Duodenal mucosa (tissue), 2 donors: Measurements from ENCODE around the gene HLX.

Source experiments
- H3K27ac ChIP-seq: one replicate; pipeline ENCODE4 v1.7.0; 2013; ENCODE audit warnings: low read depth, low read length
- H3K27me3 ChIP-seq, 2 donors: one replicate each; pipeline ENCODE4 v1.7.0; 2013; ENCODE audit warnings: low read length in 2 of 2, control low read depth in 1 of 2; ENCODE audit not compliant: insufficient read depth in 2 of 2, control insufficient read depth in 1 of 2
- H3K36me3 ChIP-seq, 2 donors: one replicate each; pipeline ENCODE4 v1.7.0; 2013; ENCODE audit warnings: low read length in 2 of 2, control low read depth in 1 of 2; ENCODE audit not compliant: insufficient read depth in 2 of 2, control insufficient read depth in 1 of 2
- H3K4me1 ChIP-seq, 2 donors: one replicate each; pipeline ENCODE4 v1.7.0; 2013; ENCODE audit warnings: low read length in 2 of 2, control low read depth in 1 of 2; ENCODE audit not compliant: insufficient read depth in 2 of 2, control insufficient read depth in 1 of 2
- H3K4me3 ChIP-seq, 2 donors: one replicate each; pipeline ENCODE4 v1.7.0; 2013; ENCODE audit warnings: low read length in 2 of 2, low read depth in 1 of 2
- H3K9ac ChIP-seq, 2 donors: one replicate each; pipeline ENCODE4 v1.7.0; 2013; ENCODE audit warnings: low read length in 2 of 2, low read depth in 1 of 2
- H3K9me3 ChIP-seq, 2 donors: one replicate each; pipeline ENCODE4 v1.7.0; 2013; ENCODE audit warnings: low read length in 2 of 2, control low read depth in 1 of 2; ENCODE audit not compliant: control insufficient read depth in 1 of 2

HLX gene

DNA sequence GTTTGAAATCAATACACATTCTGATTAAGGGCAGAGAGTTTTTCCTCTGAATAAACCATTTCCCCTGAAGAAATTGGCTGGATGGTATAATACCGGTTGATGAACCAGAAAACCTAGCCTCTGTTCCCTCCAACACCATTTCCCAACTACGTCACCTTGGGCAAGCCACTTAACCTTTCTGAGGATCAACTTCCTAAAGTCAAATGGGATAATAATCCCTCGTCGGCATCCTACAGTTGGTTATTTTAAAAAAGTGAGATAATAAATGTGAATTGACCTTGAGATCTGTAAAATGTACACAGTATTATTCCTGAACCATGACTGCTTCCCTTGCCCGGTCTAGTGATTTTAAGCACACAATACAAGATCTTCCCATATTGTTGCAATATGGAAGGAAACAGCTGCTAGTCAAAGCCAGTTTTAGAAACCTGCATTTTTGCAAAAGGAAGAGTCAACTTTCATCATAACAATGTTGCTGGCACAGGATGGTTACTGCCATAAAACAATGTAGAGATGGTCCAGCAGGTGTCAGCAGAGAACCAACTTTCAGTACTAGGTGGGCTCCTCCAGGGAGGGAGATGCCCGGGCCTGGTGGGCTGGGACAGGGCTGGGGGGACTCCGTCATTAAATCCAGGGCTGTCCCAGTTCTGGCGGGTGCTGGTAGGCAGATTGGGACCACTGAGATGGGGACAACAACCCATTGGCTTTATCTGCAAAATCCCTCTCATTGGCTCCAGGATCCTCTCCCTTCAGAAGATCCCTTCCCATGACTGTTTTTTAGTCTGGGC lies 5.2 kb upstream of the HLX start:
- H3K4me1 ChIP-seq: peaks cover 5 to 16% of the 10 kb centered on the region in 2 donors
- H3K9me3 ChIP-seq: no peaks in the 10 kb centered on the region
- no peak overlapping the region for H3K27ac ChIP-seq
- H3K9ac ChIP-seq: no peak overlapping the region
- H3K27me3 ChIP-seq: peaks cover 25 to 37% of the 10 kb centered on the region in 2 donors
- no peaks in the 10 kb centered on the region for H3K36me3 ChIP-seq
- H3K4me3 ChIP-seq: no peak overlapping the region

DNA sequence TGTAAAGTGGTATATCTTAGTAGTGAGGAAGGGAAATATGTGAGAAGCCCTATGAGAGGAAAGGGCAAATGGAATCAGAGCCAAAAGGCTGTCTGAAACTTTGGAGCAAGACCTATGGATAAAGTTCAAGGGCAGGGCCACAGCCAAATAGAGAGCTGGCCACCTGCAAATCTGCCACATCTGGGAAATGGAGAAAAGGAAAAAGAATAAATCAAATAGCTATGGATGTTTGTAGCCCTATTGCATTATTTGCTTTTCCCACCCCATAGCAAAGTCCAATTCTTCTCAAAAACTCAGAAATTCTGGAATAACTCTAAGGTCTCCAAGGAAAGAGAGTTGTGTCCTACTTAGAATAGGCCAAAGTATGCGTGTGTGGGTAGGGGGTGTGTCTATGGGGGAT lies 4.0 kb upstream of the HLX start:
- Histone ChIP-seq H3K36me3 (no peaks in the 10 kb centered on the region), H3K27ac (no peak overlapping the region), H3K27me3 (peaks cover 30 to 44% of the 10 kb centered on the region in 2 donors), H3K9ac (no peak overlapping the region), H3K4me3 (no peak overlapping the region), H3K9me3 (no peaks in the 10 kb centered on the region), H3K4me1 (peaks cover 9 to 17% of the 10 kb centered on the region in 2 donors)

DNA sequence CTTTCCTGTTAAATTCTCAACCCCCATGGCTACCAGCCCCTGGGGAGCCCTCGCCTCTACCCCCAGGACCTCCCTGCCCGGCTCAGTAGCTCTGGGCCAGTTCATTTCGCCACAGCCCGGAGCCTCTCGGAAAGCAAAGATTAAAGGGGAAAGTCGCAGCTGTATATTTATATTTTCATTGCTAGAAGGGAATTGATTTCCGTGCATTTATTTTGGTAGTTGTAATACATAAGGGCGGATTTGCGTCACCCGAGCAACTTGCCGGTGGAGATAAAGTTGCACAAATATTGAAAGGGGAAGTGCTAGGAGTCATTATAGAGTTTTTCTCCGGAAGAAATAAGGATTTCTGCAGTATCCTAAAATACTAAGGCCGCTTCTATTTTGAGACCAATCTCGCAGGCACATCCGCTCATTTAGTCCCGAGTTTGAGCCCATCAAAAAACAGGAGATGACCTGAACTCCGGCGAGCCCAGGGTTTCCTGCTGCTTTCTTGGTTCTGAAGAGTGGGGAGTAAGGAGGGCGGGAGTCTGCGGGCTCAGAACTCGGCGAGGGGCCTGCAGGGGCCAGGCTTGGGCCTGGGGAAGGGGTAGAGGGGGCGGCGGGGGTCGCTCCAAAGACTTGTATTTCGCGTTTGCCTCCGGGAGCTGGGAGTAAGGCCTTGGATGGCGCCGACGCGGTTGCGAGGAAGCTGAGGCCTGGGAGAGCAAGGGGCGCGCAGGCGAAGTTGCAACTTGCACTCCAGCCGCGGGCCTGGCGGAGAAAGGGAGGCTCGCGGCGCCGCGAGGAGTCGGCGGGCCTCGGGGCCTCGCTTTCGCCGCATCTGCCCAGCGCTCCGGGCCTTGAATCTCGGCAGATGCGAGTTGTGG lies 2.5 kb upstream of the HLX start:
- H3K9me3 ChIP-seq: no peaks in the 10 kb centered on the region
- peak overlapping the region; percentile 6 to 36 for H3K4me3 ChIP-seq
- H3K9ac ChIP-seq: peak overlapping the region; percentile 9 to 32
- peaks cover 41 to 56% of the 10 kb centered on the region in 2 donors for H3K27me3 ChIP-seq
- H3K27ac ChIP-seq: peak overlapping the region; percentile 59
- peaks cover 18 to 22% of the 10 kb centered on the region in 2 donors for H3K4me1 ChIP-seq
- no peaks in the 10 kb centered on the region for H3K36me3 ChIP-seq

DNA sequence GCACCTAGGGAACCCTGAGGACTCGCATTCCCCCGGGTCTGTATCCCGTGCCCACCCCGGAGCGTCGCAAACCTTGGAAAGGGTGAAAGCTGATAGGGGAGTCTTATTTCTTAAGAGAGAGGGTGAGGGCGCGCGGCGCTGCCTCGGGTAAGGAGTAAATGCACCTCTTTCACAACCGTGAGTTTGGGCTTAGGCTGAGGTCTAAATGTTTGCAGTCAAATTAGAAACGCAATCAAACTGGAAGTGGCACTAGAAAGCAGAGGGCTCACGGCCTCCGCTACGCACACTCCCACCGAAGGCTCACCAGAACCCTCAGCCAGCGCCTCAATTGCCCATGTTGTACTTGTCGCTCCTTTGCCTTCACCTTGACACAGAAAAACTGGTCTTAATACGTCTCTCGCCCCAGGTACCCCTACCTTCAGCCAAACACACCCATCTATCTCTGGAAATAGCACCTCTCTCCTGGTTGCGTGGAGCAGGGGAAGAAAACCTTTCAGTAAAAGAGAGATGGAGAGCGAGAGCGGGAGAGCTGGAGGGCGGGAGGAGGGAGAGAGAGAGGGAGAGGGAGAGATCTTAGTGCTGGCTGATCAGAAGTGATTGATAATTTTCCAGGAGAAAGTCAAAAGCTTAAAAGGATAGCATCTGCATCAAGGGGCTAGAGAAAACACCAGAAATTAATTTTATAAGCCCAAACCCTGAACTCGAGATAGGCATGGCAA lies 1.7 kb upstream of the HLX start:
- Histone ChIP-seq H3K27me3 (peaks cover 48 to 56% of the 10 kb centered on the region in 2 donors), H3K4me3 (peak overlapping the region; percentile 6 to 36), H3K9me3 (no peaks in the 10 kb centered on the region), H3K36me3 (no peaks in the 10 kb centered on the region), H3K27ac (peak overlapping the region; percentile 59), H3K9ac (peak overlapping the region; percentile 9 to 32), H3K4me1 (peaks cover 18 to 26% of the 10 kb centered on the region in 2 donors)

DNA sequence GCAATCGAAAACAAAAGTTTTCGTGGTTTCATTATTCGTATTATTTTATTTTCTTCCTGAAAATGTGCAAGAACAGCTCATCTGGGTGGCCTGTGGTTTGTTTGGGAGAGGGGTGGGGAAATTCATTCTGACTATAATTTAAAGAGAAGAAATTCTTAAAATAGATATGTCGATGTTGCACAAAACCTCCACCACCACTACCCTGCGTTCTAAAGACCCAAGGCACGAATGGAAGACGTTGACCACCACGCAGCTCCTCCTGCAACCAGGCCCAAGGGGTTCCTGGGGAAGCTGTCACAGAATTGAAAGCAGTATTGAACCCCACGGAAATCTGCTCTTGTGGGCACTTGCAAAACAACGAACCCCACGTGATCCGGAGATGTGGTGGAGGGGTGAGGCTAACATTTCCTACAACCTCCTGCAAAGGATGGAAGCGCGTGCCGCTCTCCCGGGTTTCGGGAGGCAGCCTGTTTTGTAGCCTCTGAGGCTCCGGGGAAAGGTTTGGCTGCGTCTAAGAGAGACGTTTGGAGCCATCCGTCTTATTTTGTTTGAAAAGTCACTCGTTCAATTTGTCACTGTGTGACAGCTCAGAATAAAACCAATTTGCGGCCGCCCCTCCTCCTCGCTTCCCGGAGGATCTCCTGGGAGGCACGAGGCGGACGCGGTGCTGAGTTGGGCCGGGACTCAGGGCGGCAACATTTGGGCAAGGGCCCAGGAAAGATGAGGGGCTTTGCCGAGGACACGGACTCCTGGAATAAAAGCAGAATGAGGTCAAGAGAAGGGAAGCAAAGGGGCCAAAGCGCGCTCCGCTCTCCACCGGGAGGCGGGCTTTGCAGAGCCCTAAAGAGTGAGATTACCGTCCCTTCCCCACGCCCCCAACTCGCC lies 810 bp upstream of the HLX start:
- H3K36me3 ChIP-seq: no peaks in the 10 kb centered on the region
- H3K4me3 ChIP-seq: peak overlapping the region; percentile 74 to 76
- H3K27ac ChIP-seq: peak overlapping the region; percentile 64
- no peaks in the 10 kb centered on the region for H3K9me3 ChIP-seq
- H3K4me1 ChIP-seq: peaks cover 18 to 26% of the 10 kb centered on the region in 2 donors
- H3K27me3 ChIP-seq: peaks cover 44 to 56% of the 10 kb centered on the region in 2 donors
- peak overlapping the region; percentile 20 to 30 for H3K9ac ChIP-seq

DNA sequence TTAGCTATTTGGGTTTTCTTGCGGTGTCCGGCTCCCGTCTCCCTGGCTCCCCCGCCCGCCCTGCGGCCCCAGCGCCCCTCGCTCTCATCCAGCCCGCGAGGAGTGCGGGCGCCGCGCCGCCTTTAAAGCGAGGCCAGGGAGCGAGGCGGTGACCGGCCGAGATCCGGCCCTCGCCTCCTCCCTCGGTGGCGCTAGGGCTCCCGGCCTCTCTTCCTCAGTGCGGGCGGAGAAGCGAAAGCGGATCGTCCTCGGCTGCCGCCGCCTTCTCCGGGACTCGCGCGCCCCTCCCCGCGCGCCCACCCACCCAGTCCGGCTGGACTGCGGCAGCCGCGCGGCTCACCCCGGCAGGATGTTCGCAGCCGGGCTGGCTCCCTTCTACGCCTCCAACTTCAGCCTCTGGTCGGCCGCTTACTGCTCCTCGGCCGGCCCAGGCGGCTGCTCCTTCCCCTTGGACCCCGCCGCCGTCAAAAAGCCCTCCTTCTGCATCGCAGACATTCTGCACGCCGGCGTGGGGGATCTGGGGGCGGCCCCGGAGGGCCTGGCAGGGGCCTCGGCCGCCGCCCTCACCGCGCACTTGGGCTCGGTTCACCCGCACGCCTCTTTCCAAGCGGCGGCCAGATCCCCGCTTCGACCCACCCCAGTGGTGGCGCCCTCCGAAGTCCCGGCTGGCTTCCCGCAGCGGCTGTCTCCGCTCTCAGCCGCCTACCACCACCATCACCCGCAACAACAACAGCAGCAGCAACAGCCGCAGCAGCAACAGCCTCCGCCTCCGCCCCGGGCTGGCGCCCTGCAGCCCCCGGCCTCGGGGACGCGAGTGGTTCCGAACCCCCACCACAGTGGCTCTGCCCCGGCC lies 492 bp downstream of the HLX start:
- peaks cover 0 to 4% of the 10 kb centered on the region in 2 donors for H3K36me3 ChIP-seq
- H3K9me3 ChIP-seq: no peaks in the 10 kb centered on the region
- H3K9ac ChIP-seq: peak overlapping the region; percentile 64 to 65
- peak overlapping the region; percentile 74 to 76 for H3K4me3 ChIP-seq
- H3K4me1 ChIP-seq: peaks cover 18 to 26% of the 10 kb centered on the region in 2 donors
- peak overlapping the region; percentile 85 for H3K27ac ChIP-seq
- peaks cover 44 to 56% of the 10 kb centered on the region in 2 donors for H3K27me3 ChIP-seq

DNA sequence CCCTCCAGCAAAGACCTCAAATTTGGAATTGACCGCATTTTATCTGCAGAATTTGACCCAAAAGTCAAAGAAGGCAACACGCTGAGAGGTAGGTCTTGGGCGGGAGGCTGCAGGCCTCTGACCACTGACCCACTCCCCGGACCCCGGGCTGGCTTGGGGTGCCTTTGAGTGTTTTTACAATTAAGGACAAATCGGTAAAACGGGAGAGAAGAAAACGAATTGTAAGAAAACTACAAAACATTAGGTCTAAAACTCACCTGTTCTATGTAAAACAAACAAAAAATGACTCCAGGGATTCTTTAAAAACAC lies 1.1 kb downstream of the HLX start:
- Histone ChIP-seq H3K4me3 (peak overlapping the region; percentile 74 to 76), H3K27ac (peak overlapping the region; percentile 85), H3K9ac (peak overlapping the region; percentile 64 to 65)

DNA sequence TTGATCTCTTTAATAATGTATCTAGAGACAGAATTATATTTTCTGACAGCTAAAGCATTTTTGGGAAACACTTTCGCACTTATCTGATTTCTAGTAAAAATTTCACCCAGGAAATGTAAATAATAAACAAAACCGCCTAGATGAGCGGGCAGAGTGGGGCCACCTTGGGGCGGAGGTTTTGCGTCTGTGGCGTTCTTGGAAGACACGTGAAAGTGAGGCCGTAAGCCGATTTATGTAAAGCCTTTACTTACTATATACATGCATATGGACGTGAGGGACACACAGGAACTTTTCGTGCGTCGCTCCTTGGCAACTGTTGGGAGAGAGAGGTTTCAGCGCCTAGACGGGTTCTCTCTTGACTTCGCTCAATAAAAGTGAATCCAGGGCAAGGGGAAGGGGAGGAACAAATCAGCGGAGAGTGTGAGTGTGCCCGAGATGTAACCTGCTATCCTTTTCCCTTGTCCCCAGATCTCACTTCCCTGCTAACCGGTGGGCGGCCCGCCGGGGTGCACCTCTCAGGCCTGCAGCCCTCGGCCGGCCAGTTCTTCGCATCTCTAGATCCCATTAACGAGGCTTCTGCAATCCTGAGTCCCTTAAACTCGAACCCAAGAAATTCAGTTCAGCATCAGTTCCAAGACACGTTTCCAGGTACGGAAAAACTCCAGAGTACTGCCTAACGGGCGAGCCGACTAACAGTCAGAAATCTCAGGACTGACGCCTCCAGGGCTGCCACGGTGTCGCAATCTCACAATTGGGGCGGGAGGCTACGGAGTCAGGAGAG lies 1.7 kb downstream of the HLX start:
- Histone ChIP-seq H3K27ac (peak overlapping the region; percentile 69), H3K4me3 (peak overlapping the region; percentile 74 to 76), H3K36me3 (peaks cover 2 to 6% of the 10 kb centered on the region in 2 donors), H3K9me3 (no peaks in the 10 kb centered on the region), H3K27me3 (peaks cover 45 to 56% of the 10 kb centered on the region in 2 donors), H3K9ac (peak overlapping the region; percentile 63 to 65), H3K4me1 (peaks cover 18 to 26% of the 10 kb centered on the region in 2 donors)

More for the DNA sequence above, 1.1 kb downstream of the HLX start:
- peaks cover 18 to 26% of the 10 kb centered on the region in 2 donors for H3K4me1 ChIP-seq
- H3K27me3 ChIP-seq: peaks cover 44 to 58% of the 10 kb centered on the region in 2 donors
- no peaks in the 10 kb centered on the region for H3K9me3 ChIP-seq
- peaks cover 1 to 6% of the 10 kb centered on the region in 2 donors for H3K36me3 ChIP-seq
